Measurements from ENCODE around the gene NAV2.
A peak's percentile ranks its signal among the peaks of the same experiment; 100 is the strongest.

NAV2 gene

DNA sequence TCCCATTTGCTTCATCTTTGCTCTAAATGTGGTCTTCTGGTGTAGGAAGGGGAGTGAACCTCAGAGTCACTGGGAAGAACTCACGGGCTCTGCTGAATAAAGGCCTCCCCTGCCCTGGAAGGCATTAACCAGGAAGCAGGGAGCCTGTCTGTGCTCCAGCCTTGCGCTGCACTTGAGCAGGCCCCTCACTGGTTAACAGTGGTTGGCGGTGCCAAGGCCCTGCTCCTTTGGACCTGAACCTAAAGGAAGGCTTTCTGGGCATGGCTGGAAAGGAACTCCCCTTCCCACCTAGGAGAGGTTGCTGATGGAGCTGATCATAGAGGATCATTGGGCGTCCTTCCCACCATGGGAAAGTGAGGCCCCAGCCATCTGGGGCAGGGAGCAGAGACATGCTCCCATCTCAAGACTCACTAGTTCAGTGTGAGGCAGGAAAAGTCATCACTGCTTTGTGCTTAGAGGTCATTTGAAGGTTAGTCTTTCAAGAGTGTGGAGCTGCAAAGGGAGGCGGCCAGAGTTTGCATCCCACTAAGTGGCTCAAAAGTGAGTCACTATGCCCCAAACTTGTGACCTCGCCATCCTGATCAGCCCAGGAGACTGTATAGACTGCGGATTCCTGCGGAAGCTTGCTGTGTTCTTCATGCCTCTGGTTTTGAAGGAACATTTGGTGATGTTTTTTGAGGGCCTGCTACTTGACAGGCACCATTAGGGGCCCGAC is 397.3 kb downstream of the NAV2 start:
- no peak overlapping the region for H3K9ac ChIP-seq (ENCODE audit: low read depth, low read length)
- peak overlapping the region; percentile 59 for H3K4me2 ChIP-seq (ENCODE audit: low read length)
- H3K4me3 ChIP-seq (ENCODE audit: low read length), result no peak overlapping the region
- H3K4me1 ChIP-seq (ENCODE audit: control insufficient read depth, insufficient read depth, low read length), result peaks cover 62% of the 10 kb centered on the region
- no peaks in the 10 kb centered on the region for H3K27me3 ChIP-seq (ENCODE audit: control insufficient read depth, insufficient read depth, low read length)
- no peaks in the 10 kb centered on the region for H3K9me3 ChIP-seq (replicated peaks; ENCODE audit: low read length)
- peaks cover 70% of the 10 kb centered on the region for H3K36me3 ChIP-seq (ENCODE audit: insufficient read depth, low read length)

DNA sequence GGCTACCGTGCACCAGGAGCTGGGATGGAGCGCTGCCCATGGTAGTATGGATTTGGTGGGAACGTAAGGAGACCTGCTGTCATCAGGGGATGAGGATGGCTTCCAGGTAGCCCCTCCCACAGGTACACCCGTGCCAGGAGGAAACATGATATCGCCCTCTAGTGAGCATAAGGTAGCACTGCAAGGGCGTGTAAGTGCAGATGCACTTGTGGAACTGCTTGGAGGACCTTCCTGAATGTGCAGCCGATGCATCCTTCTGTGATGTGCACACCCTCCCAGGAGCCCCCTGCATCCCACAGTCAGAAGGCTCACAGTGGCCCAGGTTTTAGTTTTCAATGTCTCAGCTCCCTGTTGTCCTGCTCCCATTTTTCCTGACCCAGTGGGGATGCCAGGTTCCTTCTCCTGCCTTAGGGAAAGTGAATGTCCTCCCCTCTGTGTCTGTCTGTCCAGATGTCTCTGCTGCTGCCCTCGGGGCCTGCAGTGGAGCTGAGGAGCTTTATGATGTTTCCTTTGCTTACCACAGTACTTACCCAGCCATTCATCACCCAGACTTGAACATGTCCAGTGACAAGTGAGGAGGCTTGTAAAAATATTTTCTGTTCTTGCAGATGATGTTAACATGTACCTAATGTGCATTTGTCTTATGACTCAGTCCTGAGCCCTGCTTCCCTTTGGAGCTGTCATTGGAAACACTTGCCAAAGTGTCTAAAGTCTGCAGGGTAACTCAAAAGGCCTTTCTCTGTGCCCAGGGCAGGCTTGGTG is 398.5 kb downstream of the NAV2 start:
- Histone ChIP-seq H3K36me3 (ENCODE audit: insufficient read depth, low read length) (peaks cover 63% of the 10 kb centered on the region), H3K4me1 (ENCODE audit: control insufficient read depth, insufficient read depth, low read length) (peaks cover 66% of the 10 kb centered on the region), H3K9ac (ENCODE audit: low read depth, low read length) (peak overlapping the region; percentile 62), H3K4me2 (ENCODE audit: low read length) (peak overlapping the region; percentile 74), H3K9me3 (replicated peaks; ENCODE audit: low read length) (no peaks in the 10 kb centered on the region), H3K4me3 (ENCODE audit: low read length) (peak overlapping the region; percentile 10), H3K27me3 (ENCODE audit: control insufficient read depth, insufficient read depth, low read length) (no peaks in the 10 kb centered on the region)

- Histone ChIP-seq H3K36me3 (ENCODE audit: insufficient read depth, low read length) (peaks cover 70% of the 10 kb centered on the region), H3K4me2 (ENCODE audit: low read length) (peak overlapping the region; percentile 74), H3K9me3 (replicated peaks; ENCODE audit: low read length) (no peaks in the 10 kb centered on the region), H3K4me1 (ENCODE audit: control insufficient read depth, insufficient read depth, low read length) (peaks cover 66% of the 10 kb centered on the region), H3K4me3 (ENCODE audit: low read length) (no peak overlapping the region), H3K27me3 (ENCODE audit: control insufficient read depth, insufficient read depth, low read length) (no peaks in the 10 kb centered on the region), H3K9ac (ENCODE audit: low read depth, low read length) (peak overlapping the region; percentile 62)
Measured at GRCh38 chr11:20111871-20112270, 399.2 kb downstream of the NAV2 start.

DNA sequence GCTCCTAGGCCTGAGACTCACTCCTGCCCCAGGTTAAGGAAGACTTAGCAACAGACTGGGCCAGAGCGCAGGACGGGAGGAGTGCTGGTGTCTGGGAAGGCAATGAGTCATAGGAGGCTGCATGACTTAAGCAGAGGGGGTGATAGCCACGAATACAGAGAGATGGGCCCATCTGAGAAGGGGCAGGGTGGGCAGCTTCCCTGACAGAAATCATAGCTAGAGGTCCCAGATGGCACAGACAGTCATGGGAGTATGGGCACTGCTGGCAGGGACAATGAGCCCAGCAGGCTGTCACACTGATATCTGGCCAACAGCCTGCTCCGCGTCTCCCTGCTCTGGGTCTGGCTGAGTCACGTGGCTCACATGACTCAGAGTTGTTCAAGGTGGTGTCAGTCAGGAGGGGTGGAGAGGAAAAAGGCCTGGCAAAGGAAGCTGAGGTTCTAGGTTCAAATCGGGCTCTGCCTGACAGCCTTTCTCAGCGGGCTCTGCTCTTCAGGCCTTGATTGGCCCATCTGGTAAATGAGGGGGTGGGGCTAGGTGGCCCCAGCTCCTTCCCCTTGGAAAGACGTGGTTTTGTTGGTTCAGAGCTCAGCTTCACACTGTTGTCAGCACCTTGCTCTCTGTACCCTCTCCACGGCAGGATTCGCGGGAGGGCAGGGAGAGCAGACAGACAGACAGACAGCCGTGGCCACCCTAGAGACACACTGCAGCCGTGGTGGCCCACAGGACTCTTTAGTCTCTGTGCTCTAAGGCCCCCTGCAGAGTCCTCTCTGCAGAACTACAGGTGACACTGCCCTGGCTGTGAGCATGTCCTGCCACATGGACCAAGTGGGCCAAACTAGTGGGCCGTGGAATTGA is 399.9 kb downstream of the NAV2 start:
- peaks cover 72% of the 10 kb centered on the region for H3K36me3 ChIP-seq (ENCODE audit: insufficient read depth, low read length)
- peaks cover 66% of the 10 kb centered on the region for H3K4me1 ChIP-seq (ENCODE audit: control insufficient read depth, insufficient read depth, low read length)
- no peaks in the 10 kb centered on the region for H3K9me3 ChIP-seq (replicated peaks; ENCODE audit: low read length)
- H3K9ac ChIP-seq (ENCODE audit: low read depth, low read length), result peak overlapping the region; percentile 62
- H3K4me3 ChIP-seq (ENCODE audit: low read length), result peak overlapping the region; percentile 28
- H3K4me2 ChIP-seq (ENCODE audit: low read length), result peak overlapping the region; percentile 74
- no peaks in the 10 kb centered on the region for H3K27me3 ChIP-seq (ENCODE audit: control insufficient read depth, insufficient read depth, low read length)

DNA sequence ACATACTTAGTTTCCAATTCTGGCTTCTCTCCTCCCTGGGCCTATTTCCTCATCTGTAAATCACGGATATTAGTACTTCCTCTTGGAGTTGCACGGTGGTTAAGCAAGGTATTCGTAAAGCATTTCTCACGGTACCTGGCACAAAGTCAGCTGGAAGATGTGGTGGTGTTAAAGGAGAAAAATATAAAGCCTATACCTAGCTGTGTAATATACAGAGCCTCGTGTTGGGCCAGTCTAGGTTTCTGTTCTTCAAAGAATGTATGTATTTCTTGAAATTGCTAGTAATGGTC is 400.5 kb downstream of the NAV2 start:
- Histone ChIP-seq H3K9me3 (replicated peaks; ENCODE audit: low read length) (no peaks in the 10 kb centered on the region), H3K4me3 (ENCODE audit: low read length) (peak overlapping the region; percentile 28), H3K9ac (ENCODE audit: low read depth, low read length) (peak overlapping the region; percentile 18), H3K36me3 (ENCODE audit: insufficient read depth, low read length) (peaks cover 72% of the 10 kb centered on the region), H3K27me3 (ENCODE audit: control insufficient read depth, insufficient read depth, low read length) (no peaks in the 10 kb centered on the region), H3K4me2 (ENCODE audit: low read length) (peak overlapping the region; percentile 74), H3K4me1 (ENCODE audit: control insufficient read depth, insufficient read depth, low read length) (peaks cover 66% of the 10 kb centered on the region)

DNA sequence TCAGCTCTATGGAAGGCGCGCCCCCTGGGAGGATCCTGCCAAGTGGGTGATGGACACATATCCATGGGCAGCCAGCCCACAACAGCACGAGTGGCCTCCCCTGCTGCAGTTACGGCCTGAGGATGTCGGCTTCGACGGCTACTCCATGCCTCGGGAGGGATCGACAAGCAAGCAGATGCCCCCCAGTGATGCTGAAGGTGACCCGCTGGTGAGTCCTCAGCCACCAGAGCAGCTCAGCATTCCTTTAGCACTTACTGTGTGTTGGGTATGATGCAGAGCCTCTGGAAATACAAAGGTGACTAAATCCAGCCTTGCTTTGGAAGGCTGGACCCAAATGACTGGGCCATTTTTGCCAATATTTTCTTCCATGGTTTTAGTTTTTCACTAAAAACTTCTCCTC is 402.0 kb downstream of the NAV2 start:
- Histone ChIP-seq H3K4me2 (ENCODE audit: low read length) (no peak overlapping the region), H3K9me3 (replicated peaks; ENCODE audit: low read length) (no peaks in the 10 kb centered on the region), H3K36me3 (ENCODE audit: insufficient read depth, low read length) (peaks cover 76% of the 10 kb centered on the region), H3K4me1 (ENCODE audit: control insufficient read depth, insufficient read depth, low read length) (peaks cover 55% of the 10 kb centered on the region), H3K27me3 (ENCODE audit: control insufficient read depth, insufficient read depth, low read length) (no peaks in the 10 kb centered on the region), H3K4me3 (ENCODE audit: low read length) (no peak overlapping the region), H3K9ac (ENCODE audit: low read depth, low read length) (no peak overlapping the region)

- Histone ChIP-seq H3K9ac (ENCODE audit: low read depth, low read length) (no peak overlapping the region), H3K9me3 (replicated peaks; ENCODE audit: low read length) (no peaks in the 10 kb centered on the region), H3K4me2 (ENCODE audit: low read length) (no peak overlapping the region), H3K27me3 (ENCODE audit: control insufficient read depth, insufficient read depth, low read length) (no peaks in the 10 kb centered on the region), H3K36me3 (ENCODE audit: insufficient read depth, low read length) (peaks cover 83% of the 10 kb centered on the region), H3K4me1 (ENCODE audit: control insufficient read depth, insufficient read depth, low read length) (peaks cover 43% of the 10 kb centered on the region), H3K4me3 (ENCODE audit: low read length) (no peak overlapping the region)
Measured at GRCh38 chr11:20116825-20117224, 404.2 kb downstream of the NAV2 start.

GRCh38 chr11:20117291-20117690 is 404.7 kb downstream of the NAV2 start:
- H3K4me1 ChIP-seq (ENCODE audit: control insufficient read depth, insufficient read depth, low read length), result peaks cover 38% of the 10 kb centered on the region
- no peak overlapping the region for H3K4me3 ChIP-seq (ENCODE audit: low read length)
- peaks cover 85% of the 10 kb centered on the region for H3K36me3 ChIP-seq (ENCODE audit: insufficient read depth, low read length)
- H3K9ac ChIP-seq (ENCODE audit: low read depth, low read length), result no peak overlapping the region
- no peaks in the 10 kb centered on the region for H3K9me3 ChIP-seq (replicated peaks; ENCODE audit: low read length)
- H3K4me2 ChIP-seq (ENCODE audit: low read length), result no peak overlapping the region
- no peaks in the 10 kb centered on the region for H3K27me3 ChIP-seq (ENCODE audit: control insufficient read depth, insufficient read depth, low read length)

GRCh38 chr11:20118209-20118608 is 405.6 kb downstream of the NAV2 start:
- Histone ChIP-seq H3K36me3 (ENCODE audit: insufficient read depth, low read length) (peaks cover 83% of the 10 kb centered on the region), H3K4me1 (ENCODE audit: control insufficient read depth, insufficient read depth, low read length) (peaks cover 29% of the 10 kb centered on the region)

GRCh38 chr11:20119315-20119714 is 406.7 kb downstream of the NAV2 start:
- Histone ChIP-seq H3K9me3 (replicated peaks; ENCODE audit: low read length) (no peaks in the 10 kb centered on the region), H3K4me2 (ENCODE audit: low read length) (no peak overlapping the region), H3K4me3 (ENCODE audit: low read length) (no peak overlapping the region), H3K27me3 (ENCODE audit: control insufficient read depth, insufficient read depth, low read length) (no peaks in the 10 kb centered on the region), H3K36me3 (ENCODE audit: insufficient read depth, low read length) (peaks cover 72% of the 10 kb centered on the region), H3K4me1 (ENCODE audit: control insufficient read depth, insufficient read depth, low read length) (peaks cover 18% of the 10 kb centered on the region), H3K9ac (ENCODE audit: low read depth, low read length) (no peak overlapping the region)

More at GRCh38 chr11:20118209-20118608, 405.6 kb downstream of the NAV2 start:
- no peak overlapping the region for H3K9ac ChIP-seq (ENCODE audit: low read depth, low read length)
- no peaks in the 10 kb centered on the region for H3K9me3 ChIP-seq (replicated peaks; ENCODE audit: low read length)
- H3K4me2 ChIP-seq (ENCODE audit: low read length), result no peak overlapping the region
- H3K27me3 ChIP-seq (ENCODE audit: control insufficient read depth, insufficient read depth, low read length), result no peaks in the 10 kb centered on the region
- H3K4me3 ChIP-seq (ENCODE audit: low read length), result no peak overlapping the region

- Histone ChIP-seq H3K36me3 (ENCODE audit: insufficient read depth, low read length) (peaks cover 63% of the 10 kb centered on the region), H3K4me2 (ENCODE audit: low read length) (no peak overlapping the region), H3K9me3 (replicated peaks; ENCODE audit: low read length) (no peaks in the 10 kb centered on the region), H3K4me3 (ENCODE audit: low read length) (no peak overlapping the region), H3K4me1 (ENCODE audit: control insufficient read depth, insufficient read depth, low read length) (peaks cover 9% of the 10 kb centered on the region), H3K27me3 (ENCODE audit: control insufficient read depth, insufficient read depth, low read length) (no peaks in the 10 kb centered on the region), H3K9ac (ENCODE audit: low read depth, low read length) (no peak overlapping the region)
Measured at GRCh38 chr11:20120134-20120925, 407.7 kb downstream of the NAV2 start.

Data from skeletal muscle satellite cell (primary cell).